GM13976 (cell line): ENCODE results near the gene POC5.

Experiments used
- DNase-seq: peaks from one replicate; pipeline ENCODE4 v3.0.0; 2012; ENCODE audit warnings: low spot score
- in situ Hi-C: fragments of 300-500 bp; cut with MboI; formaldehyde crosslinking; loops from one replicate; pipeline ENCODE4 v1.12.0; 2022; ENCODE audit warnings: low sequenced_read_pairs, mixed read lengths, inconsistent platforms; ENCODE audit not compliant: unreplicated experiment
- TF ChIP-seq, protein P1 (sequence below): IDR thresholded peaks from 2 replicates; pipeline ENCODE4 v1.5.1; 2012; ENCODE audit warnings: borderline replicate concordance, mild to moderate bottlenecking; ENCODE audit not compliant: insufficient read depth; ENCODE audit errors: extremely low read depth, missing control alignments, control extremely low read depth

The POC5 gene

DNA sequence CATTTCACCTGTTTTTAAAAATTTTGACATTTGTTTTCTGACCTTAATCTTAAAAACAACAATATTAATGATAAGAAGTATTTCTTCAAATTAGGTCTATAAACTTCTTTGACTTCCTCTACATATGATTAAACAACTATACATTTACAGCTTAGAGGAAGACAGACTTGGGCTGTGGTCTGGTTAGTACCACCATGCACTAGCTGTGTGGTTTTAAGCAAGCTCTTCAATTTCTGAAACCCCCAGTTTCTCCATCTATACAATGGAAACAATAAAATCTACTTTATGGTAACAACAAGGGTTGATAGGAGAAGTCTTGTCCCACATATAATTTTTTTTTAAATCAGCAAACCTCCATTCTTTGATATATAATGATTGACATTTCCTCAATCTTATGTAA is 90.3 kb downstream of the POC5 start:
- in situ Hi-C loops, result no loop called here
- TF ChIP-seq, protein P1, sequence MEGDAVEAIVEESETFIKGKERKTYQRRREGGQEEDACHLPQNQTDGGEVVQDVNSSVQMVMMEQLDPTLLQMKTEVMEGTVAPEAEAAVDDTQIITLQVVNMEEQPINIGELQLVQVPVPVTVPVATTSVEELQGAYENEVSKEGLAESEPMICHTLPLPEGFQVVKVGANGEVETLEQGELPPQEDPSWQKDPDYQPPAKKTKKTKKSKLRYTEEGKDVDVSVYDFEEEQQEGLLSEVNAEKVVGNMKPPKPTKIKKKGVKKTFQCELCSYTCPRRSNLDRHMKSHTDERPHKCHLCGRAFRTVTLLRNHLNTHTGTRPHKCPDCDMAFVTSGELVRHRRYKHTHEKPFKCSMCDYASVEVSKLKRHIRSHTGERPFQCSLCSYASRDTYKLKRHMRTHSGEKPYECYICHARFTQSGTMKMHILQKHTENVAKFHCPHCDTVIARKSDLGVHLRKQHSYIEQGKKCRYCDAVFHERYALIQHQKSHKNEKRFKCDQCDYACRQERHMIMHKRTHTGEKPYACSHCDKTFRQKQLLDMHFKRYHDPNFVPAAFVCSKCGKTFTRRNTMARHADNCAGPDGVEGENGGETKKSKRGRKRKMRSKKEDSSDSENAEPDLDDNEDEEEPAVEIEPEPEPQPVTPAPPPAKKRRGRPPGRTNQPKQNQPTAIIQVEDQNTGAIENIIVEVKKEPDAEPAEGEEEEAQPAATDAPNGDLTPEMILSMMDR, result no peak
- no peak for DNase-seq
